Neural cell (in vitro differentiated cells): ENCODE data around the gene ARSB. TPM values are rescaled to one million over a fixed set of nuclear protein-coding genes. Genes with fewer than 3 reads are reported as not detected.

ENCODE experiments used
- H2AFZ ChIP-seq: fragments of 200-600, 300-800 bp; sonication (generic), shearing (Covaris generic); 2 replicates; pipeline ENCODE4 v1.6.0; 2014; ENCODE audit warnings: low read depth, mild to moderate bottlenecking, antibody characterized with exemption, low read length, moderate library complexity
- H3F3A ChIP-seq: fragments of 200-600 bp; shearing (Covaris generic); 2 replicates; pipeline ENCODE4 v1.6.1; 2016; ENCODE audit warnings: mild to moderate bottlenecking, moderate library complexity, mixed read lengths, antibody characterized with exemption, low read length; ENCODE audit not compliant: insufficient read depth, poor library complexity, severe bottlenecking
- H3K27ac ChIP-seq: fragments of 200-600, 300-800 bp; sonication (generic), shearing (Covaris generic); 2 replicates; pipeline ENCODE4 v1.5.1; 2014; ENCODE audit warnings: mild to moderate bottlenecking, low read length, moderate library complexity
- H3K27me3 ChIP-seq: fragments of 300-800, 200-600 bp; sonication (generic), shearing (Covaris generic); 2 replicates; pipeline ENCODE4 v1.6.0; 2014; ENCODE audit warnings: mild to moderate bottlenecking, low read depth, low read length, moderate library complexity; ENCODE audit not compliant: insufficient read depth
- H3K36me3 ChIP-seq: fragments of 300-800, 200-600 bp; sonication (generic), shearing (Covaris generic); 2 replicates; pipeline ENCODE4 v1.5.1; 2014; ENCODE audit warnings: mild to moderate bottlenecking, antibody characterized with exemption, low read length, moderate library complexity; ENCODE audit not compliant: insufficient read depth
- H3K4me2 ChIP-seq: fragments of 300-800, 200-600 bp; sonication (generic), shearing (Covaris generic); 2 replicates; pipeline ENCODE4 v1.6.0; 2014; ENCODE audit warnings: mild to moderate bottlenecking, low read length
- H3K4me3 ChIP-seq: fragments of 300-800, 200-600 bp; sonication (generic), shearing (Covaris generic); 2 replicates; pipeline ENCODE4 v1.5.1; 2014; ENCODE audit warnings: mild to moderate bottlenecking, low read length, moderate library complexity
- H3K79me2 ChIP-seq: fragments of 200-600 bp; shearing (Covaris generic); replicated peaks from 2 replicates; pipeline ENCODE4 v1.6.0; 2014; ENCODE audit warnings: mild to moderate bottlenecking, low read length, moderate library complexity; ENCODE audit not compliant: insufficient read depth
- H3K9ac ChIP-seq: fragments of 300-800, 200-600 bp; sonication (generic), shearing (Covaris generic); 2 replicates; pipeline ENCODE4 v1.6.1; 2016; ENCODE audit warnings: mild to moderate bottlenecking, low read length, mixed read lengths
- H3K9me2 ChIP-seq: fragments of 200-600 bp; shearing (Covaris generic); 2 replicates; pipeline ENCODE4 v1.6.1; 2016; ENCODE audit warnings: mild to moderate bottlenecking, low read length, mixed read lengths; ENCODE audit not compliant: insufficient read depth
- H3K9me3 ChIP-seq: fragments of 200-600, 300-800 bp; sonication (generic), shearing (Covaris generic); 2 replicates; pipeline ENCODE4 v1.6.1; 2016; ENCODE audit warnings: mild to moderate bottlenecking, mixed run types, low read length, moderate library complexity, mixed read lengths
- H4K20me1 ChIP-seq: fragments of 200-600 bp; shearing (Covaris generic); 2 replicates; pipeline ENCODE4 v1.6.1; 2016; ENCODE audit warnings: mild to moderate bottlenecking, mixed run types; ENCODE audit not compliant: insufficient read depth
- CTCF ChIP-seq: fragments of 450-650 bp; IDR thresholded peaks from 2 replicates; pipeline ENCODE4 v1.5.1; 2014; ENCODE audit warnings: antibody characterized with exemption, mild to moderate bottlenecking, moderate library complexity; ENCODE audit not compliant: poor library complexity, severe bottlenecking
- EP300 ChIP-seq: fragments of 450-650 bp; conservative IDR thresholded peaks from 2 replicates; pipeline ENCODE4 v1.6.1; 2014; ENCODE audit warnings: antibody characterized with exemption, mild to moderate bottlenecking, moderate library complexity; ENCODE audit not compliant: poor library complexity, severe bottlenecking
- EZH2 ChIP-seq: fragments of 200-600, 300-800 bp; shearing (Covaris generic), sonication (generic); IDR thresholded peaks from 2 replicates; pipeline ENCODE4 v1.6.1; 2014; ENCODE audit warnings: antibody characterized with exemption, low read length, borderline replicate concordance, mild to moderate bottlenecking; ENCODE audit not compliant: insufficient read depth, poor library complexity, severe bottlenecking
- MXI1 ChIP-seq: fragments of 450-650 bp; conservative IDR thresholded peaks from 2 replicates; pipeline ENCODE4 v1.6.1; 2014; ENCODE audit warnings: antibody characterized with exemption, mild to moderate bottlenecking; ENCODE audit not compliant: poor library complexity, severe bottlenecking
- POLR2AphosphoS5 ChIP-seq: IDR thresholded peaks from 2 replicates; pipeline ENCODE4 v1.6.1; 2012
- RAD21 ChIP-seq: fragments of 450-650 bp; conservative IDR thresholded peaks from 2 replicates; pipeline ENCODE4 v1.6.1; 2014; ENCODE audit warnings: antibody characterized with exemption, mild to moderate bottlenecking, moderate library complexity
- REST ChIP-seq: IDR thresholded peaks from 2 replicates; pipeline ENCODE4 v1.6.1; 2012; ENCODE audit warnings: borderline replicate concordance
- SMC3 ChIP-seq: fragments of 450-650 bp; conservative IDR thresholded peaks from 2 replicates; pipeline ENCODE4 v1.6.1; 2014; ENCODE audit warnings: antibody characterized with exemption, mild to moderate bottlenecking, moderate library complexity; ENCODE audit not compliant: poor library complexity
- TAF1 ChIP-seq: IDR thresholded peaks from 2 replicates; pipeline ENCODE4 v1.6.1; 2012; ENCODE audit warnings: low read depth
- polyA plus RNA-seq: library from polyadenylated mRNA; depleted of rRNA; stranded (reverse); fragments of >200 nt; gene quantifications from 2 replicates; pipeline ENCODE4 v1.2.3, GENCODE V29; 2014

Gene ARSB
- polyA plus RNA-seq, 1 donor from 2014 or later = 8.7 TPM

- H3K9ac ChIP-seq = no peak overlapping the region
- no peak overlapping the region for H3K4me2 ChIP-seq
- H2AFZ ChIP-seq = no peak overlapping the region
- no peaks in the 10 kb centered on the region for H3F3A ChIP-seq
- no peaks in the 10 kb centered on the region for H3K9me2 ChIP-seq
- no peaks in the 10 kb centered on the region for H3K27me3 ChIP-seq
- no peaks in the 10 kb centered on the region for H3K36me3 ChIP-seq
- no peaks in the 10 kb centered on the region for H4K20me1 ChIP-seq
- TF ChIP-seq CTCF (no peak), POLR2AphosphoS5 (no peak), MXI1 (no peak)
- no peak overlapping the region for H3K27ac ChIP-seq
- no peaks in the 10 kb centered on the region for H3K9me3 ChIP-seq
- H3K4me3 ChIP-seq = no peak overlapping the region
- H3K79me2 ChIP-seq = no peaks in the 10 kb centered on the region
Measured at GRCh38 chr5:78835176-78835575, 149.9 kb downstream of the ARSB start.

DNA sequence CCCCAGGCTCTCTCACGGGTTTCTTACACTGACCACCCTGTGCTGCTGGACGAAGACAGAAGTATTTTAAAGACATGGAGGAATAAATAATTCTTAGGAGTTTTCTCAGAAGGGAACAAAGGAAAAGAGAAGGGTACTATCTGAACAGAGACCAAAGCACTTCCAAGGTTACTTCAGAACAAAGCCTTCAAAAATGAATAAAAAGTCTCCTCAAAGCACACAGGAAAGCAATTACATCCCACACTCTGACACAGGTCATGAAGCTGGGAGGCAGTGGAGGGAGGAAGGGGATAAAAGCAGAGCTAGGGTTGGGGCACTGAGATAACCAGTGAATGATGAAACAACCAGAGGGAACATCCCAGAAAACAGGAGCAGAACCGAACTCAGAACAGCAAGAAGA is 151.8 kb downstream of the ARSB start:
- TF ChIP-seq POLR2AphosphoS5 (no peak), EZH2 (no peak), CTCF (no peak), EP300 (no peak), RAD21 (no peak), MXI1 (no peak), REST (no peak), TAF1 (no peak), SMC3 (no peak)
- no peaks in the 10 kb centered on the region for H3K9me2 ChIP-seq
- no peaks in the 10 kb centered on the region for H4K20me1 ChIP-seq
- no peak overlapping the region for H3K4me3 ChIP-seq
- no peaks in the 10 kb centered on the region for H3K79me2 ChIP-seq
- no peak overlapping the region for H3K27ac ChIP-seq
- no peaks in the 10 kb centered on the region for H3K27me3 ChIP-seq
- no peak overlapping the region for H3K9ac ChIP-seq
- H2AFZ ChIP-seq = no peak overlapping the region
- H3K4me2 ChIP-seq = no peak overlapping the region
- H3K36me3 ChIP-seq = no peaks in the 10 kb centered on the region
- H3F3A ChIP-seq = no peaks in the 10 kb centered on the region
- no peaks in the 10 kb centered on the region for H3K9me3 ChIP-seq
